Measurements from ENCODE around the gene PFDN6. TPM values are rescaled to one million over a fixed set of nuclear protein-coding genes. Genes with fewer than 3 reads are reported as not detected.

PFDN6 gene
- total and polyA plus RNA-seq, 10 of the 15 experiments (the other 5 are each of a cell fraction or from before 2014, with no cell fraction given), result 3.1 to 168 (median 82.6) TPM

DNA sequence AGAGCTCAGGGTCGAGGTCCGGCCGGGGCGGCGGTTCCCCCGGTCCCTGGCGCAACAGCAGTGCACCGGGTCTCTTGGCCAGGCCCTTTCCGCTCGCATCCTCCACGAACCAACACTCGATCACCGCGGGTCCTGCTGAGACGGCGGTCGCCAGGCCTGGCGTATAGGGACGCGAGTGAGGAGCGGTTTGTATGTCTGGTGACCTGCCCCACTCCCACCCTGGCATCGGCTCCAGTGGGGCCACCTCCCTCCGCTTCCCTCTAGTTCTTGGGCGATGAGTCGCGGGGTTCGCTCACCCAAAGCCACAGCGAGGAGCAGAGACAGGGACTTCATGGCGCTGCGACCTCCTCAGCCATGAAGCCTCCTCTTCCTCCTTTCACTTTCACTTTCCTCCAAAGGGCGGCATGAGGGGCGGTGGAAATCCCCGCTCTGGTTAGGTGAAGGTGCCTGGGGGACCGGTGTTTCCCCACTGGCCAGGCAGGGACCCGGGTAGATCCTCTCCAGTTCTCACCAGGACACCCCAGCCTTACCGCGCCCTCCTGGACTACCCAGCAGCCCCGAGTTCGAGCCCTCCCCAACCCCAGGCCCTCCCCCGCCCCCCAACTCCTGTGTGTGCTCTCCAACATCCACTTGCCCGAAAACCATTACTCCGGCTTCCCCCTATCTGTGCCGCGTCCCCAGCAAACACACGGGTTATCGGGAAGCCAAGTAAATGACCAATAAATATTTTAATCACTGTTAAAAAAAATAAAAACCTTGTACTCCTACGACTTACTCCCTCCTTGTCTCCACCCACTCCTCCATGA is 24.5 kb downstream of the PFDN6 start, which contains the start of gene TAPBP (continued):
- TF ChIP-seq RELA (IDR thresholded peaks at IDR 0.05; ENCODE audit: borderline replicate concordance, partially characterized antibody), result peak; percentile 97
- TF ChIP-seq EED (IDR thresholded peaks at IDR 0.05; ENCODE audit: low read depth), result peak; percentile 55
- TF ChIP-seq ZBED1 (IDR thresholded peaks at IDR 0.05; ENCODE audit: borderline replicate concordance), result 0 out of 2 replicates have a peak, but pooled peaks have one; percentile 54
- no peak for TF ChIP-seq SUZ12 (IDR thresholded peaks at IDR 0.05; ENCODE audit: unreplicated experiment)
- TF ChIP-seq HDGF (IDR thresholded peaks at IDR 0.05), result peak; percentile 85
- peak; percentile 90 for TF ChIP-seq YY1 (IDR thresholded peaks at IDR 0.05; ENCODE audit: low read depth, low read length)
- peak; percentile 60; the same call in 1 of the 2 replicates for TF ChIP-seq SMARCA5 (IDR thresholded peaks at IDR 0.05)
- TF ChIP-seq POLR2AphosphoS5 (IDR thresholded peaks at IDR 0.05; ENCODE audit: low read length), result peak; percentile 83
- TF ChIP-seq NFIC (IDR thresholded peaks at IDR 0.05; ENCODE audit: low read depth, low read length), result no peak; the same call in 1 of the 2 replicates
- TF ChIP-seq, protein P1, sequence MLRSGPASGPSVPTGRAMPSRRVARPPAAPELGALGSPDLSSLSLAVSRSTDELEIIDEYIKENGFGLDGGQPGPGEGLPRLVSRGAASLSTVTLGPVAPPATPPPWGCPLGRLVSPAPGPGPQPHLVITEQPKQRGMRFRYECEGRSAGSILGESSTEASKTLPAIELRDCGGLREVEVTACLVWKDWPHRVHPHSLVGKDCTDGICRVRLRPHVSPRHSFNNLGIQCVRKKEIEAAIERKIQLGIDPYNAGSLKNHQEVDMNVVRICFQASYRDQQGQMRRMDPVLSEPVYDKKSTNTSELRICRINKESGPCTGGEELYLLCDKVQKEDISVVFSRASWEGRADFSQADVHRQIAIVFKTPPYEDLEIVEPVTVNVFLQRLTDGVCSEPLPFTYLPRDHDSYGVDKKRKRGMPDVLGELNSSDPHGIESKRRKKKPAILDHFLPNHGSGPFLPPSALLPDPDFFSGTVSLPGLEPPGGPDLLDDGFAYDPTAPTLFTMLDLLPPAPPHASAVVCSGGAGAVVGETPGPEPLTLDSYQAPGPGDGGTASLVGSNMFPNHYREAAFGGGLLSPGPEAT (IDR thresholded peaks at IDR 0.05; ENCODE audit: low read depth), result peak; percentile 91
- TF ChIP-seq PAX5 (IDR thresholded peaks at IDR 0.05; ENCODE audit: borderline replicate concordance, low read depth, low read length), result peak; percentile 8; the same call in 1 of the 2 replicates
- peak; percentile 53; the same call in 1 of the 2 replicates for TF ChIP-seq RB1 (IDR thresholded peaks at IDR 0.05; ENCODE audit: borderline replicate concordance)
- TF ChIP-seq TCF12 (IDR thresholded peaks at IDR 0.05; ENCODE audit: low read depth, low read length), result peak; percentile 11; the same call in 1 of the 2 replicates
- TF ChIP-seq LARP7 (IDR thresholded peaks at IDR 0.05), result peak; percentile 91
- TF ChIP-seq MEF2B (IDR thresholded peaks at IDR 0.05; ENCODE audit: partially characterized antibody, poor library complexity, severe bottlenecking), result peak; percentile 85
- TF ChIP-seq IKZF1 (conservative IDR thresholded peaks at IDR 0.05), result peak; percentile 54
